HepG2 (cell line): Measurements from ENCODE around the gene KDM2B. TPM values are rescaled to one million over a fixed set of nuclear protein-coding genes. Genes with fewer than 3 reads are reported as not detected.

Experiments
- CSRNP2 ChIP-seq: sonication (generic); formaldehyde crosslinking; conservative IDR thresholded peaks from 2 replicates; pipeline ENCODE4 v1.8.0; 2022; ENCODE audit warnings: low read depth, missing genetic modification reagents
- FOSL2 ChIP-seq: sonication (generic); formaldehyde crosslinking; IDR thresholded peaks from 2 replicates; pipeline ENCODE4 v1.4.0; 2020; ENCODE audit warnings: missing genetic modification reagents
- FOXK2 ChIP-seq: fragments of 450-650 bp; IDR thresholded peaks from 2 replicates; pipeline ENCODE4 v1.6.1; 2016
- HDAC2 ChIP-seq: sonication (generic); formaldehyde crosslinking; IDR thresholded peaks from 2 replicates; pipeline ENCODE4 v1.4.0; 2020; ENCODE audit warnings: missing genetic modification reagents
- ONECUT2 ChIP-seq: sonication (generic); formaldehyde crosslinking; IDR thresholded peaks from 2 replicates; pipeline ENCODE4 v1.4.0; 2020; ENCODE audit warnings: missing genetic modification reagents
- SMYD3 ChIP-seq: sonication (generic); formaldehyde crosslinking; IDR thresholded peaks from 2 replicates; pipeline ENCODE4 v1.8.1; 2023; ENCODE audit warnings: mild to moderate bottlenecking, missing genetic modification reagents
- SP2 ChIP-seq: sonication (generic); formaldehyde crosslinking; IDR thresholded peaks from 2 replicates; pipeline ENCODE4 v1.5.1; 2020; ENCODE audit warnings: mild to moderate bottlenecking, missing genetic modification reagents
- SRSF1 ChIP-seq: fragments of 200-400 bp; formaldehyde crosslinking; optimal IDR thresholded peaks from 2 replicates; pipeline ENCODE3; 2017; ENCODE audit warnings: mild to moderate bottlenecking, low read depth, low read length, moderate library complexity
- ZBTB39 ChIP-seq: sonication (generic); formaldehyde crosslinking; IDR thresholded peaks from 2 replicates; pipeline ENCODE4 v1.5.0; 2020; ENCODE audit warnings: missing genetic modification reagents
- ZBTB46 ChIP-seq: sonication (generic); formaldehyde crosslinking; IDR thresholded peaks from 2 replicates; pipeline ENCODE4 v1.4.0; 2020; ENCODE audit warnings: mild to moderate bottlenecking, missing genetic modification reagents, borderline replicate concordance
- ZMYM3 ChIP-seq: sonication (generic); formaldehyde crosslinking; IDR thresholded peaks from 2 replicates; pipeline ENCODE4 v1.5.1; 2020; ENCODE audit warnings: mild to moderate bottlenecking, missing genetic modification reagents
- ZNF136 ChIP-seq: sonication (generic); formaldehyde crosslinking; IDR thresholded peaks from 2 replicates; pipeline ENCODE4 v1.8.1; 2022; ENCODE audit warnings: low read depth, mild to moderate bottlenecking, moderate library complexity, missing genetic modification reagents
- ZNF512B ChIP-seq: sonication (generic); formaldehyde crosslinking; IDR thresholded peaks from 2 replicates; pipeline ENCODE4 v1.5.1; 2020; ENCODE audit warnings: missing genetic modification reagents, mild to moderate bottlenecking, borderline replicate concordance
- ZNF703 ChIP-seq: sonication (generic); formaldehyde crosslinking; IDR thresholded peaks from 2 replicates; pipeline ENCODE4 v1.5.1; 2020; ENCODE audit warnings: missing genetic modification reagents, mild to moderate bottlenecking, moderate library complexity, borderline replicate concordance
- polyA plus RNA-seq, 8 experiments: library from polyadenylated mRNA; depleted of rRNA in 3 of 8; stranded (reverse) in 7 of 8; unstranded in 1 of 8; fragments of >200 nt; fragmentation: Illumina TruSeq in 4 of 8; extraction: Trizol in 4 of 8; gene quantifications; 2 replicates each; pipeline versions ENCODE4 v1.2.1 to v1.2.3, GENCODE V29; 2011 to 2016; ENCODE audit warnings: low read depth in 4 of 8, missing spikeins in 1 of 8, mixed read lengths in 1 of 8; ENCODE audit not compliant: insufficient read depth in 1 of 8
- total RNA-seq, 5 experiments: library from RNA; depleted of rRNA; stranded (reverse); fragments of >200 nt; fragmentation: Illumina TruSeq; extraction: Trizol; gene quantifications; 2 replicates each; pipeline ENCODE4 v1.2.3, GENCODE V29; 2016; ENCODE audit warnings: low read depth in 1 of 5
- TF ChIP-seq, protein P1 (sequence below): sonication (generic); formaldehyde crosslinking; IDR thresholded peaks from 2 replicates; pipeline ENCODE4 v1.4.0; 2020; ENCODE audit warnings: missing genetic modification reagents
- TF ChIP-seq, protein P2 (sequence below): sonication (generic); formaldehyde crosslinking; IDR thresholded peaks from 2 replicates; pipeline ENCODE4 v1.5.0; 2020; ENCODE audit warnings: missing genetic modification reagents
- TF ChIP-seq, protein P3 (sequence below): sonication (generic); formaldehyde crosslinking; IDR thresholded peaks from 2 replicates; pipeline ENCODE4 v1.8.0; 2022; ENCODE audit warnings: mild to moderate bottlenecking, missing genetic modification reagents, moderate library complexity

KDM2B gene
- total and polyA plus RNA-seq, 2 of the 13 experiments (the other 11 are each of a cell fraction or from before 2014, with no cell fraction given), result 17.5 to 26.1 TPM

GRCh38 chr12:121626087-121626852 lies 45.4 kb upstream of the KDM2B start, which contains the start of gene ORAI1 (continued):
- TF ChIP-seq, protein P1, sequence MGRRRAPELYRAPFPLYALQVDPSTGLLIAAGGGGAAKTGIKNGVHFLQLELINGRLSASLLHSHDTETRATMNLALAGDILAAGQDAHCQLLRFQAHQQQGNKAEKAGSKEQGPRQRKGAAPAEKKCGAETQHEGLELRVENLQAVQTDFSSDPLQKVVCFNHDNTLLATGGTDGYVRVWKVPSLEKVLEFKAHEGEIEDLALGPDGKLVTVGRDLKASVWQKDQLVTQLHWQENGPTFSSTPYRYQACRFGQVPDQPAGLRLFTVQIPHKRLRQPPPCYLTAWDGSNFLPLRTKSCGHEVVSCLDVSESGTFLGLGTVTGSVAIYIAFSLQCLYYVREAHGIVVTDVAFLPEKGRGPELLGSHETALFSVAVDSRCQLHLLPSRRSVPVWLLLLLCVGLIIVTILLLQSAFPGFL, result no peak
- TF ChIP-seq ZMYM3 (CRISPR knock-in tag), result no peak
- peak; percentile 30 for TF ChIP-seq SRSF1
- 0 out of 2 replicates have a peak, but pooled peaks have one; percentile 54 for TF ChIP-seq ZNF136
- 0 out of 2 replicates have a peak, but pooled peaks have one; percentile 34 for TF ChIP-seq SMYD3 (CRISPR knock-in tag)
- TF ChIP-seq FOSL2 (CRISPR knock-in tag), result no peak
- TF ChIP-seq ZBTB39, result no peak
- TF ChIP-seq, protein P2, sequence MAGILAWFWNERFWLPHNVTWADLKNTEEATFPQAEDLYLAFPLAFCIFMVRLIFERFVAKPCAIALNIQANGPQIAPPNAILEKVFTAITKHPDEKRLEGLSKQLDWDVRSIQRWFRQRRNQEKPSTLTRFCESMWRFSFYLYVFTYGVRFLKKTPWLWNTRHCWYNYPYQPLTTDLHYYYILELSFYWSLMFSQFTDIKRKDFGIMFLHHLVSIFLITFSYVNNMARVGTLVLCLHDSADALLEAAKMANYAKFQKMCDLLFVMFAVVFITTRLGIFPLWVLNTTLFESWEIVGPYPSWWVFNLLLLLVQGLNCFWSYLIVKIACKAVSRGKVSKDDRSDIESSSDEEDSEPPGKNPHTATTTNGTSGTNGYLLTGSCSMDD, result no peak
- peak; percentile 75 for TF ChIP-seq HDAC2 (CRISPR knock-in tag)
- no peak for TF ChIP-seq ONECUT2 (CRISPR knock-in tag)
- TF ChIP-seq FOXK2, result no peak
- TF ChIP-seq ZBTB46 (CRISPR knock-in tag), result no peak
- no peak for TF ChIP-seq ZNF703
- no peak for TF ChIP-seq ZNF512B (CRISPR knock-in tag)
- TF ChIP-seq, protein P3, sequence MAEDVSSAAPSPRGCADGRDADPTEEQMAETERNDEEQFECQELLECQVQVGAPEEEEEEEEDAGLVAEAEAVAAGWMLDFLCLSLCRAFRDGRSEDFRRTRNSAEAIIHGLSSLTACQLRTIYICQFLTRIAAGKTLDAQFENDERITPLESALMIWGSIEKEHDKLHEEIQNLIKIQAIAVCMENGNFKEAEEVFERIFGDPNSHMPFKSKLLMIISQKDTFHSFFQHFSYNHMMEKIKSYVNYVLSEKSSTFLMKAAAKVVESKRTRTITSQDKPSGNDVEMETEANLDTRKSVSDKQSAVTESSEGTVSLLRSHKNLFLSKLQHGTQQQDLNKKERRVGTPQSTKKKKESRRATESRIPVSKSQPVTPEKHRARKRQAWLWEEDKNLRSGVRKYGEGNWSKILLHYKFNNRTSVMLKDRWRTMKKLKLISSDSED, result no peak
- TF ChIP-seq CSRNP2 (CRISPR knock-in tag), result no peak
- no peak; the same call in 1 of the 2 replicates for TF ChIP-seq SP2 (CRISPR knock-in tag)
